NCI-H2171 (cell line): ENCODE measurements around the gene FUCA1.

ENCODE experiments used
- DNase-seq: peaks from one replicate; lab custom pipeline; 2025; lab: John Stamatoyannopoulos, UW

Gene FUCA1

GRCh38 chr1:23801338-23801748, 66.7 kb downstream of the FUCA1 start:
- no peak for DNase-seq

GRCh38 chr1:23800400-23801337, 67.4 kb downstream of the FUCA1 start, which contains the start of gene GALE:
Gene GALE (minus strand): TSS chr1:23800754. CDS start chr1:23799007, 1,747 bp downstream.
- DNase-seq, result peak; percentile 96

- no peak for DNase-seq
These were observed 68.3 kb downstream of the FUCA1 start for GRCh38 chr1:23799570-23800399.

- DNase-seq, result no peak
These were observed 68.9 kb downstream of the FUCA1 start for GRCh38 chr1:23799255-23799569.

GRCh38 chr1:23798662-23799142, 69.4 kb downstream of the FUCA1 start:
- no peak for DNase-seq

- no peak for DNase-seq
These were observed 70.3 kb downstream of the FUCA1 start for GRCh38 chr1:23797478-23798448.

- no peak for DNase-seq
These were observed 71.4 kb downstream of the FUCA1 start for GRCh38 chr1:23796466-23797271.

GRCh38 chr1:23795676-23796465, 72.2 kb downstream of the FUCA1 start:
- DNase-seq, result no peak
